ENCODE results near the gene TSKU. TPM values are rescaled to one million over a fixed set of nuclear protein-coding genes. Genes with fewer than 3 reads are reported as not detected.

Gene TSKU
- total RNA-seq, 1 donor from 2014 or later: 57.9 TPM

DNA sequence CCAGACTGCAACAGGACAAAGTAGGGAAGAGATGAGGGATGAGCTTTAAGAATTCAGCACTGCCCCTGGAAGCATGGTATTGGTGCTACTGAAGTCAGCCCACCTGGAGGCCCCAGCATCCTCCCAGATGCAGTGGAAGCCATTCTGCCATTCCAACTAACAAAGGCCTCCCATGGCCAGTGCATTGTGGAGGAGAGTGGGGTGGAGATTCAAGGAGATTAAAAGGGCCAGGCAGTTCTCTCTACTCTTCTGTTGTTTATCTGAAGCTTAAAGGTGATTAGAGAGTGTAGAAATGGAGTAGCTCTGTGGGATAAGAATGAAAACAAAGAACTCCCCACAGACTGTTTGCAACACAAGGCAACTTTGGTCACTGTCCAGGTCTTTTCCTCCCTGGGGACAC is 24.1 kb upstream of the TSKU start:
- no peak overlapping the region for H3K4me2 ChIP-seq (ENCODE audit: low read length)
- H3K4me3 ChIP-seq (ENCODE audit: insufficient read depth, low read depth, low read length): no peak overlapping the region
- H3K9me3 Mint-ChIP-seq (ENCODE audit: unreplicated experiment): peaks cover 2% of the 10 kb centered on the region
- no peaks in the 10 kb centered on the region for H4K20me1 ChIP-seq (ENCODE audit: insufficient read depth, low read length)
- no peak overlapping the region for H3K9ac ChIP-seq (ENCODE audit: low read length)
- peaks cover 14% of the 10 kb centered on the region for H3K4me1 ChIP-seq (ENCODE audit: insufficient read depth, low read length)
- DNase-seq (ENCODE audit: low read depth) (no peak), FAIRE-seq (no peak)
- no peak overlapping the region for H3K27ac Mint-ChIP-seq (ENCODE audit: unreplicated experiment)
- TF ChIP-seq, protein P1, sequence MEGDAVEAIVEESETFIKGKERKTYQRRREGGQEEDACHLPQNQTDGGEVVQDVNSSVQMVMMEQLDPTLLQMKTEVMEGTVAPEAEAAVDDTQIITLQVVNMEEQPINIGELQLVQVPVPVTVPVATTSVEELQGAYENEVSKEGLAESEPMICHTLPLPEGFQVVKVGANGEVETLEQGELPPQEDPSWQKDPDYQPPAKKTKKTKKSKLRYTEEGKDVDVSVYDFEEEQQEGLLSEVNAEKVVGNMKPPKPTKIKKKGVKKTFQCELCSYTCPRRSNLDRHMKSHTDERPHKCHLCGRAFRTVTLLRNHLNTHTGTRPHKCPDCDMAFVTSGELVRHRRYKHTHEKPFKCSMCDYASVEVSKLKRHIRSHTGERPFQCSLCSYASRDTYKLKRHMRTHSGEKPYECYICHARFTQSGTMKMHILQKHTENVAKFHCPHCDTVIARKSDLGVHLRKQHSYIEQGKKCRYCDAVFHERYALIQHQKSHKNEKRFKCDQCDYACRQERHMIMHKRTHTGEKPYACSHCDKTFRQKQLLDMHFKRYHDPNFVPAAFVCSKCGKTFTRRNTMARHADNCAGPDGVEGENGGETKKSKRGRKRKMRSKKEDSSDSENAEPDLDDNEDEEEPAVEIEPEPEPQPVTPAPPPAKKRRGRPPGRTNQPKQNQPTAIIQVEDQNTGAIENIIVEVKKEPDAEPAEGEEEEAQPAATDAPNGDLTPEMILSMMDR (IDR thresholded peaks at IDR 0.05; ENCODE audit: insufficient read depth, low read depth, low read length): no peak
- TF ChIP-seq EZH2 (IDR thresholded peaks at IDR 0.05; ENCODE audit: insufficient read depth, low read length): no peak
- H3K36me3 Mint-ChIP-seq (ENCODE audit: low read depth, unreplicated experiment): no peaks in the 10 kb centered on the region
- H2AFZ ChIP-seq (ENCODE audit: low read depth, low read length): no peak overlapping the region
- H3K9me3 ChIP-seq (ENCODE audit: insufficient read depth, low read depth, low read length): no peaks in the 10 kb centered on the region
- no peak overlapping the region for H3K27ac ChIP-seq (ENCODE audit: low read depth, low read length)
- peaks cover 3% of the 10 kb centered on the region for H3K27me3 ChIP-seq (ENCODE audit: insufficient read depth, low read length)
- H3K4me3 Mint-ChIP-seq (ENCODE audit: unreplicated experiment): no peak overlapping the region
- H3K79me2 ChIP-seq (ENCODE audit: insufficient read depth, low read length): no peaks in the 10 kb centered on the region
- H3K36me3 ChIP-seq (ENCODE audit: insufficient read depth, low read length): no peaks in the 10 kb centered on the region
- peaks cover 32% of the 10 kb centered on the region for H3K27me3 Mint-ChIP-seq (ENCODE audit: low read depth, unreplicated experiment)
- peaks cover 12% of the 10 kb centered on the region for H3K4me1 Mint-ChIP-seq (ENCODE audit: low read depth, unreplicated experiment)

DNA sequence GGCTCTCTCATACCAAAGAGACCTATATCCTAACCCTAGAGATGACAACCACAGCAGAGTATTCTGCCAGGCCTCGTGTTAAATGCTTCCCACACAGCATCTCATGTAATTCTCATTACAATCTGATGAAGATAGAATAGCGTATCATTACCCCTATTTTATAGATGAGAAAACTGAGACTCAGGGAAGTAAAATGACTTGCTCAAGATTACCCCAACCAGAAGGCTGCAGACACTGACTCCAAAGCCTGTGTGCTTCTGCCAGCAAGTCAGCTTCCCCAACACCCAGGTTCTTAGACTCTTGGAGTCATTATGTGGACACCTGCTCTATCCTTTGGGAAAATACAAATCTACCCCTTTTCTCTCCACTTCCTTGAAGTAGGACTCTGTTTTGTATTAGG is 23.6 kb upstream of the TSKU start:
- no peak overlapping the region for H3K4me3 Mint-ChIP-seq (ENCODE audit: unreplicated experiment)
- no peak overlapping the region for H3K27ac Mint-ChIP-seq (ENCODE audit: unreplicated experiment)
- Histone ChIP-seq H3K36me3 (ENCODE audit: insufficient read depth, low read length) (no peaks in the 10 kb centered on the region), H3K27me3 (ENCODE audit: insufficient read depth, low read length) (peaks cover 3% of the 10 kb centered on the region), H2AFZ (ENCODE audit: low read depth, low read length) (no peak overlapping the region), H3K4me1 (ENCODE audit: insufficient read depth, low read length) (peaks cover 18% of the 10 kb centered on the region), H3K4me3 (ENCODE audit: insufficient read depth, low read depth, low read length) (no peak overlapping the region), H3K27ac (ENCODE audit: low read depth, low read length) (no peak overlapping the region), H3K9ac (ENCODE audit: low read length) (no peak overlapping the region), H3K4me2 (ENCODE audit: low read length) (no peak overlapping the region), H3K9me3 (ENCODE audit: insufficient read depth, low read depth, low read length) (no peaks in the 10 kb centered on the region), H4K20me1 (ENCODE audit: insufficient read depth, low read length) (no peaks in the 10 kb centered on the region), H3K79me2 (ENCODE audit: insufficient read depth, low read length) (no peaks in the 10 kb centered on the region)
- DNase-seq (ENCODE audit: low read depth): no peak
- peaks cover 4% of the 10 kb centered on the region for H3K9me3 Mint-ChIP-seq (ENCODE audit: unreplicated experiment)
- TF ChIP-seq EZH2 (IDR thresholded peaks at IDR 0.05; ENCODE audit: insufficient read depth, low read length): no peak
- TF ChIP-seq, protein P1 (IDR thresholded peaks at IDR 0.05; ENCODE audit: insufficient read depth, low read depth, low read length): no peak
- no peaks in the 10 kb centered on the region for H3K36me3 Mint-ChIP-seq (ENCODE audit: low read depth, unreplicated experiment)
- FAIRE-seq: no peak
- peaks cover 32% of the 10 kb centered on the region for H3K27me3 Mint-ChIP-seq (ENCODE audit: low read depth, unreplicated experiment)
- H3K4me1 Mint-ChIP-seq (ENCODE audit: low read depth, unreplicated experiment): peaks cover 14% of the 10 kb centered on the region

DNA sequence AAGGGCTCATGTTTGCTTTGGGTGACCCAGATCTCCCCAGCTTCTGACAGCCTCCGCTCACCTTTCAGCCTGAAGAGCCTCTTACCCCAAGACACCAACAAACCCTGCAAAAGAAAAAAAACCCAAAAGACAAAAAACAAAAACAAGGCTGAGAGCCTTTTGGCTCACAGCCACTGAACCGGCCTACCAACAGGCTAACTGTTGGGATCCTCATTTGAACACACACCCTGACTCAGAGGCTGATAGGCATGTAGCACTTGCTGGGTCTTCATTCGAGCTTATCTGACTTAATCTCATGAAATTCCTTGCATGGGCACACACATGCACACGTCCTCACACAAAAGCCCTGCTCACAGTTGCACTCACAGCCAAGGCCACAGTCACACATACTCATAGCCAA is 22.9 kb upstream of the TSKU start:
- no peak overlapping the region for H3K4me2 ChIP-seq (ENCODE audit: low read length)
- H3K4me3 ChIP-seq (ENCODE audit: insufficient read depth, low read depth, low read length): no peak overlapping the region
- H3K9me3 Mint-ChIP-seq (ENCODE audit: unreplicated experiment): peaks cover 4% of the 10 kb centered on the region
- peaks cover 17% of the 10 kb centered on the region for H3K4me1 Mint-ChIP-seq (ENCODE audit: low read depth, unreplicated experiment)
- H3K9ac ChIP-seq (ENCODE audit: low read length): no peak overlapping the region
- H3K27me3 ChIP-seq (ENCODE audit: insufficient read depth, low read length): peaks cover 3% of the 10 kb centered on the region
- no peaks in the 10 kb centered on the region for H4K20me1 ChIP-seq (ENCODE audit: insufficient read depth, low read length)
- H3K36me3 ChIP-seq (ENCODE audit: insufficient read depth, low read length): no peaks in the 10 kb centered on the region
- H3K27ac ChIP-seq (ENCODE audit: low read depth, low read length): no peak overlapping the region
- no peak overlapping the region for H3K4me3 Mint-ChIP-seq (ENCODE audit: unreplicated experiment)
- H3K27ac Mint-ChIP-seq (ENCODE audit: unreplicated experiment): no peak overlapping the region
- H3K9me3 ChIP-seq (ENCODE audit: insufficient read depth, low read depth, low read length): no peaks in the 10 kb centered on the region
- no peak for FAIRE-seq
- no peak overlapping the region for H2AFZ ChIP-seq (ENCODE audit: low read depth, low read length)
- peaks cover 21% of the 10 kb centered on the region for H3K4me1 ChIP-seq (ENCODE audit: insufficient read depth, low read length)
- no peak for DNase-seq (ENCODE audit: low read depth)
- TF ChIP-seq, protein P1 (IDR thresholded peaks at IDR 0.05; ENCODE audit: insufficient read depth, low read depth, low read length): no peak
- TF ChIP-seq EZH2 (IDR thresholded peaks at IDR 0.05; ENCODE audit: insufficient read depth, low read length): no peak
- peaks cover 32% of the 10 kb centered on the region for H3K27me3 Mint-ChIP-seq (ENCODE audit: low read depth, unreplicated experiment)
- H3K36me3 Mint-ChIP-seq (ENCODE audit: low read depth, unreplicated experiment): no peaks in the 10 kb centered on the region
- H3K79me2 ChIP-seq (ENCODE audit: insufficient read depth, low read length): no peaks in the 10 kb centered on the region
